PC-3 (cell line): Measurements from ENCODE around the gene THAP4. TPM values are rescaled to one million over a fixed set of nuclear protein-coding genes. Genes with fewer than 3 reads are reported as not detected.

ENCODE experiments used
- ATAC-seq: fragments of 200-7000 bp; cut with Tn5 transposase; 2 replicates; pipeline ENCODE4 v1.9.1; 2020; ENCODE audit warnings: mild to moderate bottlenecking, moderate library complexity
- BruUV-seq: library from RNA; stranded (reverse); fragments of 400-500 nt; replicated peaks from 2 replicates; lab custom pipeline; 2021; lab: Mats Ljungman, UMichigan
- CTCF ChIA-PET: fragments of 300-600 bp; sonication (Branson Sonifier 250); formaldehyde crosslinking; loops from one replicate; lab custom pipeline; 2022; ENCODE audit warnings: antibody characterized with exemption; lab: Charles Lee
- POLR2A ChIA-PET: fragments of 300-600 bp; sonication (Branson Sonifier 250); formaldehyde crosslinking; loops from one replicate; lab custom pipeline; 2022; ENCODE audit warnings: antibody characterized with exemption; ENCODE audit not compliant: unreplicated experiment; lab: Charles Lee
- DNase-seq: peaks from one replicate; pipeline ENCODE4 v3.0.0-alpha.2; 2015
- H2AFZ ChIP-seq: fragments of 300-600 bp; sonication (generic); 2 replicates; pipeline ENCODE4 v1.6.0; 2016; ENCODE audit warnings: antibody characterized with exemption, low read length
- H3F3A ChIP-seq: fragments of 300-600 bp; sonication (generic); one replicate; pipeline ENCODE4 v1.6.0; 2017; ENCODE audit warnings: antibody characterized with exemption, low read length, control low read depth, mild to moderate bottlenecking; ENCODE audit not compliant: unreplicated experiment
- H3K27ac ChIP-seq: fragments of 300-600 bp; sonication (generic); 2 replicates; pipeline ENCODE4 v1.5.1; 2016; ENCODE audit warnings: mild to moderate bottlenecking, low read length
- H3K27me3 ChIP-seq: fragments of 300-600 bp; sonication (generic); 2 replicates; pipeline ENCODE4 v1.6.1; 2016; ENCODE audit warnings: low read length, mixed read lengths
- H3K36me3 ChIP-seq: fragments of 300-600 bp; sonication (generic); 2 replicates; pipeline ENCODE4 v1.6.1; 2016; ENCODE audit warnings: low read depth, mixed run types, low read length, mixed read lengths
- H3K4me1 ChIP-seq: fragments of 300-600 bp; sonication (generic); 2 replicates; pipeline ENCODE4 v1.5.1; 2016; ENCODE audit warnings: low read length; ENCODE audit not compliant: insufficient read depth
- H3K4me2 ChIP-seq: fragments of 300-600 bp; sonication (generic); 2 replicates; pipeline ENCODE4 v1.6.0; 2016; ENCODE audit warnings: low read length
- H3K4me3 ChIP-seq: fragments of 300-600 bp; sonication (generic); 2 replicates; pipeline ENCODE4 v1.5.1; 2016; ENCODE audit warnings: mild to moderate bottlenecking, low read length, mixed read lengths
- H3K79me2 ChIP-seq: fragments of 300-600 bp; sonication (generic); 2 replicates; pipeline ENCODE4 v1.6.1; 2017; ENCODE audit warnings: low read length, mixed read lengths
- H3K9ac ChIP-seq: fragments of 300-600 bp; sonication (generic); 2 replicates; pipeline ENCODE4 v1.6.0; 2016; ENCODE audit warnings: mild to moderate bottlenecking, low read length
- H3K9me2 ChIP-seq: fragments of 300-600 bp; sonication (generic); replicated peaks from 2 replicates; pipeline ENCODE4 v1.6.1; 2016; ENCODE audit warnings: mixed run types, low read length, mixed read lengths
- H3K9me3 ChIP-seq: fragments of 300-600 bp; sonication (generic); 2 replicates; pipeline ENCODE4 v1.6.1; 2016; ENCODE audit warnings: low read length, mixed read lengths
- H4K20me1 ChIP-seq: fragments of 300-600 bp; sonication (generic); 2 replicates; pipeline ENCODE4 v1.6.1; 2016; ENCODE audit warnings: low read length, mixed read lengths
- CTCF ChIP-seq: fragments of 300-600 bp; sonication (generic); conservative IDR thresholded peaks from 2 replicates; pipeline ENCODE4 v1.5.1; 2017; ENCODE audit warnings: antibody characterized with exemption, low read depth, mild to moderate bottlenecking, low read length
- EZH2 ChIP-seq: fragments of 300-600 bp; sonication (generic); IDR thresholded peaks from one replicate; pipeline ENCODE4 v1.6.1; 2017; ENCODE audit warnings: antibody characterized with exemption, mild to moderate bottlenecking, low read length; ENCODE audit not compliant: unreplicated experiment
- EZH2phosphoT487 ChIP-seq: fragments of 300-600 bp; sonication (generic); IDR thresholded peaks from 2 replicates; pipeline ENCODE4 v1.6.1; 2018; ENCODE audit warnings: mild to moderate bottlenecking, antibody characterized with exemption, low read length, borderline replicate concordance
- intact Hi-C: fragments of 100-400 bp; cut with micrococcal nuclease; formaldehyde crosslinking; loops from 2 replicates; pipeline ENCODE4 v1.9.0; 2023
- total RNA-seq: library from RNA; depleted of rRNA; stranded (reverse); fragments of >200 nt; gene quantifications from 2 replicates; pipeline ENCODE4 v1.2.3, GENCODE V29; 2014

THAP4 gene
- total RNA-seq, 1 experiment from 2014 or later, result 75.1 TPM

GRCh38 chr2:241545523-241546473, 91.2 kb downstream of the THAP4 start:
- Histone ChIP-seq H2AFZ (no peak overlapping the region), H4K20me1 (no peaks in the 10 kb centered on the region), H3K4me2 (no peak overlapping the region), H3K79me2 (no peaks in the 10 kb centered on the region), H3K9me3 (no peaks in the 10 kb centered on the region), H3K27ac (no peak overlapping the region), H3K4me3 (no peak overlapping the region), H3K27me3 (no peaks in the 10 kb centered on the region), H3F3A (no peaks in the 10 kb centered on the region), H3K9ac (no peak overlapping the region), H3K4me1 (peaks cover 11% of the 10 kb centered on the region), H3K9me2 (no peaks in the 10 kb centered on the region), H3K36me3 (no peaks in the 10 kb centered on the region)
- BruUV-seq, result no TSS peak
- ATAC-seq (no peak), DNase-seq (no peak)
- TF ChIP-seq EZH2phosphoT487 (no peak), EZH2 (no peak), CTCF (no peak)
- ChIA-PET POLR2A (no interaction called here), CTCF (no interaction called here)
- intact Hi-C loops, result no loop called here

- ATAC-seq (no peak), DNase-seq (no peak)
- ChIA-PET POLR2A (no interaction called here), CTCF (no interaction called here)
- Histone ChIP-seq H3K79me2 (no peaks in the 10 kb centered on the region), H3K4me2 (no peak overlapping the region), H3K9me2 (no peaks in the 10 kb centered on the region), H3K4me3 (no peak overlapping the region), H3K9me3 (no peaks in the 10 kb centered on the region), H3K27ac (no peak overlapping the region), H3K9ac (no peak overlapping the region), H3K27me3 (no peaks in the 10 kb centered on the region), H3F3A (no peaks in the 10 kb centered on the region), H3K36me3 (no peaks in the 10 kb centered on the region), H2AFZ (no peak overlapping the region), H4K20me1 (no peaks in the 10 kb centered on the region), H3K4me1 (peaks cover 11% of the 10 kb centered on the region)
- TF ChIP-seq EZH2, result no peak
- TF ChIP-seq CTCF, result no peak
- TF ChIP-seq EZH2phosphoT487, result no peak
- BruUV-seq, result no TSS peak
- intact Hi-C loops, result no loop called here
Observed at GRCh38 chr2:241545106-241545505, 91.9 kb downstream of the THAP4 start.

GRCh38 chr2:241542278-241542605, 94.7 kb downstream of the THAP4 start:
- H3K4me3 ChIP-seq, result no peak overlapping the region
- no peaks in the 10 kb centered on the region for H4K20me1 ChIP-seq
- H2AFZ ChIP-seq, result no peak overlapping the region
- ATAC-seq (no peak), DNase-seq (no peak)
- no peaks in the 10 kb centered on the region for H3K4me1 ChIP-seq
- BruUV-seq, result no TSS peak
- no peak overlapping the region for H3K9ac ChIP-seq
- no peaks in the 10 kb centered on the region for H3K27me3 ChIP-seq
- TF ChIP-seq EZH2, result no peak
- no peaks in the 10 kb centered on the region for H3K9me2 ChIP-seq
- H3F3A ChIP-seq, result no peaks in the 10 kb centered on the region
- H3K36me3 ChIP-seq, result no peaks in the 10 kb centered on the region
- H3K79me2 ChIP-seq, result no peaks in the 10 kb centered on the region
- ChIA-PET POLR2A (no interaction called here), CTCF (no interaction called here)
- intact Hi-C loops, result no loop called here
- no peaks in the 10 kb centered on the region for H3K9me3 ChIP-seq
- no peak overlapping the region for H3K4me2 ChIP-seq
- H3K27ac ChIP-seq, result no peak overlapping the region
